CD1c-positive myeloid dendritic cell (primary cell): Measurements from ENCODE around the gene SOX13.

Experiments used
- DNase-seq: peaks from one replicate; pipeline ENCODE4 v3.0.0-alpha.2; 2016; ENCODE audit errors: extremely low spot score

The SOX13 gene

GRCh38 chr1:204106825-204107224 is 33.9 kb downstream of the SOX13 start:
- DNase-seq = no peak

DNA sequence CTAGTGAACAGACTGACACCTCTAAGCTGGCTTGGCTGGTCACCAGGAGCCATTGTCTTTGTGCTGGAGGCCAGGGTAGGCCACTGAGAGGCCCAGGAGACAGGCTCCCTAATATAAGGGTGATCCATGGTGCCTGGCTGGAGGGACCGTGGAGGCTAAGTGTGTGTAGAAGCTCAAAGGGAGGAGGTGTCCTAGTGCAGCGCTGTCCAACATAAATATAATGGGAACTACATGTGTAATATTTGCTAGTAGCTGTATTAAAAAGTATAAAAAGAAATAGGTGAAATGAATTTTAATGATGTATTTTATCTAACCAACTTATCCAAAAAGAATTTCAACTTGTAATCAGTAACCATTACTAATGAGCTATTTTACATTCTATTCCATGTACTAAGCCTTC is 35.0 kb downstream of the SOX13 start:
- DNase-seq = no peak

GRCh38 chr1:204108312-204109141 is 35.6 kb downstream of the SOX13 start:
- no peak for DNase-seq

DNA sequence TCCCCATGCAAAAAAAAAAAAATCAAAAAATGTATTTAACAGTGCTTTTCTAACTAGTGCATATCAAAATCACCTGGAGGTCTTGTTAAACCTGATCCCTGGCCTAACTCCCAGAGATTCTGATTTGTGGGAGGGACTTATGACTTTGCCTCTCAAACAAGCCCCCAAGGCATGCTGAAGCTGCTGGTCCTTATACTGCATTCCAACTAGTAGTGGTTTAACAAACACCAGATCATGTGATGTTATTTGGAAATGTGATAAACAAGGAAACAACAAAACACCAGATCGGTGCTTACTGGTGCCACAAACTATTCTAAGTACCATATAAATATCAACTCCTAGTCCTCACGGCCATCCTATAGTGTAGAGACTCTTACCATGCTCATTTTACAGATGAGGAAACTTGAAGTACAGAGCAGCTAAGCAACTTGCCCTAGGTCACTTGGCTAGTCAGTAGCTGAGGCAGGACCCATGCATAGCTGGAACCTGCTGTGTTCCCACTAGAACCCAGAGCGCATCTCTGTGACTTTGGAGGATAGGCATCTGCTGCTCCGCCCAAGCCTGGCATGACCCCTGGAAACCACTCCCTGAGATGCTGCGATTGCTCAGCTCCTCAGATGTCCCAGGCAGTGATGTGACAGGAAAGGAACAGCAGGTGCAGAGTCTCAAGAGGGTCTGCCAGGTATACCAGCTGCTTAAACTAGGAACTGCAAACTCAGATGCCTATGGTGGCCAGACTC is 38.1 kb downstream of the SOX13 start:
- DNase-seq = no peak

GRCh38 chr1:204112876-204113730 is 40.2 kb downstream of the SOX13 start:
- DNase-seq = no peak

GRCh38 chr1:204113896-204114295 is 41.0 kb downstream of the SOX13 start:
- DNase-seq = peak; percentile 44

- peak; percentile 59 for DNase-seq
Measured at GRCh38 chr1:204114606-204115005, 41.7 kb downstream of the SOX13 start.

GRCh38 chr1:204115116-204115515 is 42.2 kb downstream of the SOX13 start:
- peak; percentile 15 for DNase-seq

- DNase-seq = no peak
Measured at GRCh38 chr1:204116539-204116938, 43.6 kb downstream of the SOX13 start.

- DNase-seq = no peak
Measured at GRCh38 chr1:204121840-204122555, 49.1 kb downstream of the SOX13 start.

DNA sequence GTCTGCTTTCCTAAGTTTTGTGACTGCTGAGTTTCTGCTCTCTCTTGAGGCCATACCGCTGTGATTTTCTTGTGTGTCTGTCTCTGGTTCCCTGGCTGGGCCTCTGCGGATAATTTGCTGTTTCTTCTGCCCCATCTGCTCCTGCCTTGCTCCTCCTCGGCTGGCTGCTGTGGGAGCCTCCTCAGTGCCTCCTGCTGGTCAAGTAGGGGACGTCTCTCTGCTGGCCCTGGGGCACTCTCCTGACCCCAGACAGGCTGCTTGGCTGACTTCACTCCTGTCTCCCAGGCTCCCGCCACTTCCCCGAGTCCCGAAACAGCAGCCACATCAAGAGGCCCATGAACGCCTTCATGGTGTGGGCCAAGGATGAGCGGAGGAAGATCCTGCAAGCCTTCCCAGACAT is 50.5 kb downstream of the SOX13 start:
- DNase-seq = peak; percentile 11

- DNase-seq = no peak
Measured at GRCh38 chr1:204124639-204125038, 51.7 kb downstream of the SOX13 start.

DNA sequence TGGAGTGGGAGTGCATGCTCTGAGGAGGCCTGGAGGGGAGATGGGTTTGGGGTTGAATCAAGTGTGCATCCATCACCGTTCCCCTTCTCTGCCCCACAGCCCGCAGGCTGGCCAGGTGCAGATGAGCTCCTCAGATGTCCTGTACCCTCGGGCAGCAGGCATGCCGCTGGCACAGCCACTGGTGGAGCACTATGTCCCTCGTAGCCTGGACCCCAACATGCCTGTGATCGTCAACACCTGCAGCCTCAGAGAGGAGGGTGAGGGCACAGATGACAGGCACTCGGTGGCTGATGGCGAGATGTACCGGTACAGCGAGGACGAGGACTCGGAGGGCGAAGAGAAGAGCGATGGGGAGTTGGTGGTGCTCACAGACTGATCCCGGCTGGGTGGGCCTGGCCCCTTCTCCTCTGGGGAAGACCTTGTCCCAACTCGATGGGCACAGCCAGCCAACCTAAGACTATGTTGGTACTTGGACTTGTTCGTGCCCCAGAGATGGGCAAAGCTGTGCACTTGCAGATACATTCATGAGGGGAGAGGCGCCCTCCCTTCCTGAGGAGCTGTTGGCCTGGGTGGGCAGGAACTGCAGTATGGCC is 52.9 kb downstream of the SOX13 start:
- no peak for DNase-seq

- no peak for DNase-seq
Measured at GRCh38 chr1:204126386-204126785, 53.5 kb downstream of the SOX13 start.

GRCh38 chr1:204126956-204127355 is 54.0 kb downstream of the SOX13 start:
- DNase-seq = no peak

GRCh38 chr1:204127597-204128242 is 54.8 kb downstream of the SOX13 start:
- DNase-seq = peak; percentile 59

DNA sequence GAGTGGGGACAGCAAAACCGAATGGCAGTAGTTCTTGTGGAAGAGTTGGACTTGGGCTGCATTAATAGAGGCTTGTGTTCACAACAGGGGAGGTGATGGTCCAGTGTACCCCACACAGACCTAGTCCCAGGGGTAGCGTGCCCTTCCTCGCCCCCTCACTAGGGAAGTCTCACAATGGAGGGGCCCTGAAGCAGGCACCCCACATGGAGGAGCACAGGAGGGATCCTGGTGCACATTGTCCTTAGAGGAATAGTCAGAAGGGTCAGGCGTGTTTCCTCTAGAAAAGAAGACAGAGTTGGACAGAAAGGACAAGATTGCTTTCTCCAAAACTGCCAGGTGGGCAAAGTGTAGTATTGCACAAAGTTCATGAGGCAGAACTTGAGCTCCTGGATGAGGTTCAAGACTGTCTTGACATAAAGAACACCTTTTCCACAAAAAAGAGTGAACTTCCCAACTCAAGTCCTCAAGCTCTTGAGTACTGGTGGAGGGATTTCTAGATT is 55.6 kb downstream of the SOX13 start:
- DNase-seq = no peak

DNA sequence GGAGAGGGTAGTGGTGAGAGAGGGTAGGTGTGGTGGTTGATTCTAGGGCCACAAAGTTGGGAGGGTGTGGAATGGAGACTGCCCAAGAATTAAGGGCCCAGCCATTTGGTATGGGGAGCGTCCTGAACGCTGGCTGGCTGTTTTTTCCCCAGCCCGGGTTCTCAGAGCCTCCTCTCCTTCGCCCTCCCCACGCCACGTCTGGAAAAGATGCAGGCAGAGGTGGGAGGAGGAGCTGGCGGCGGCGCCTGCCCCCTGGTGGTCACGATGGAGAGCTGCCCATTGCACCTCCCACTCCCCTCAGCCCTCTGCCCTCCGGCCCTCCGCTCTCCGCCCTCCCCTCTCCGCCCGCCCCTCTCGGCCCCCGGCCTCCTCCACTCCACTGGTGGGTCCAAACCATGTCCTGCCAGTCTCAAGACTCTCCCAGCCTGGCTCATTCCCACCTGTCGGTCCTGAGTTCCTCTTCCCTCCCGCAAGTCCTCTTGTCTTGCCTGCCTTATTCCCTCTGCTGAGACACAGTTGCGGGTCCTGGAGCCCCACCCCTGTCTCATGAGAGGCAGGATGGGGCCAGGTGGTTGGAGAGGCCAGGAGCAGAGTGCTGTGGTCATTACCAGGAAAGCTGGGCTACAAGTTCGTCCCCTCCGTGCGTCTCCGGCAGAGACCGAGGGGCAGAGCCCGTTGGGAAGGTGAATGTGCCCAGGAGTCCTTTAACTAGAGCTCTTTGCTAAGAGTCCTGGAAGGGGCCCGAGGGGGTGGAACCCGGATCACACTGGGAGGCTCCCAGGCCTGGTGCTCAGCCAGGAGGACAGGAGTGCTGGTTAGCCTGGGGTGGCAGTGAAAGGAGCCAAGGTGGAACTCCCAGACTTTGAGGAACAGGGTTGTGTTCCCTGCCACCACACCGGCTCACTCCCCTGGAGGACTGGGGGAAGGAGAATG is 56.3 kb downstream of the SOX13 start:
- peak; percentile 67 for DNase-seq

DNA sequence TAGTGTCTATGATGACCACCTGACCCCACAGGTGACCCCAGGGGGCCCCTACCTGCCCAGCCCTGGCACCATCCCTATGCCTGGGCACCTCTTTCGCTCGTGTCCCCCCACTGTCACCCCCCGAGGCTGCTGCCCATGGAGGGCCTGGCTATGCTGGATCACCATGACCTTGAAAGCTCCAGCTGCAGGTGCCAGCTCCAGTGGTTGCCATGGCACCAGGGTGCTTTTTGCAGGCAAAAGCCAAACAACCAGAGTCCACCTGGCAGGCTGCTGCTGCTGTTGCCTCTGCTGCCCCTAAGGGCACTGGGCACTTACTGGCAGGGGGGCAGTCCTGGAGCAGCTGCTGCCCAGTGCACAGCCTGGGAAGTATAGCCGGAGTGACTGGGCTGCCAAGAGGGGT is 57.3 kb downstream of the SOX13 start:
- DNase-seq = no peak
